HG02571 (cell line): ENCODE data around the gene ZNF500.
"Not testable (repeated sequence)": the region's sequence is repeated elsewhere in the genome, so short reads cannot be mapped to it uniquely, and the experiment has no call there.

Source experiments
- ATAC-seq: cut with Tn5 transposase; IDR thresholded peaks from one replicate; pipeline ENCODE4 v1.9.1; 2021; ENCODE audit warnings: mild to moderate bottlenecking, moderate library complexity; ENCODE audit not compliant: unreplicated experiment

ZNF500 gene

GRCh38 chr16:4796982-4797804 lies 30.2 kb upstream of the ZNF500 start:
- ATAC-seq: no peak

- no peak for ATAC-seq
Observed at GRCh38 chr16:4795828-4796572, 29.0 kb upstream of the ZNF500 start.

GRCh38 chr16:4795181-4795827 lies 28.3 kb upstream of the ZNF500 start, which contains the start of gene SMIM22:
Gene SMIM22 (plus strand): TSS chr16:4795369. CDS start chr16:4795735, 366 bp downstream.
- ATAC-seq: no peak

GRCh38 chr16:4792951-4793513 lies 26.1 kb upstream of the ZNF500 start:
- ATAC-seq: no peak

GRCh38 chr16:4790871-4791270 lies 23.9 kb upstream of the ZNF500 start:
- ATAC-seq: no peak

- no peak for ATAC-seq
Observed at GRCh38 chr16:4790261-4790660, 23.3 kb upstream of the ZNF500 start.

GRCh38 chr16:4788910-4789309 lies 21.9 kb upstream of the ZNF500 start:
- ATAC-seq: no peak

GRCh38 chr16:4788489-4788889 lies 21.5 kb upstream of the ZNF500 start:
- ATAC-seq: no peak

- ATAC-seq: no peak
Observed at GRCh38 chr16:4787627-4788482, 20.9 kb upstream of the ZNF500 start, which contains the start of gene SEPTIN12. Gene SEPTIN12 (minus strand): TSS chr16:4788345. CDS start chr16:4787645, 700 bp downstream.

GRCh38 chr16:4787068-4787467 lies 20.1 kb upstream of the ZNF500 start:
- no peak for ATAC-seq

GRCh38 chr16:4785758-4786433 lies 18.9 kb upstream of the ZNF500 start:
- no peak for ATAC-seq

GRCh38 chr16:4784444-4784987 lies 17.6 kb upstream of the ZNF500 start:
- ATAC-seq: not testable (repeated sequence)

- no peak for ATAC-seq
Observed at GRCh38 chr16:4783951-4784336, 17.0 kb upstream of the ZNF500 start.

- no peak for ATAC-seq
Observed at GRCh38 chr16:4783251-4783950, 16.4 kb upstream of the ZNF500 start.

GRCh38 chr16:4780235-4780634 lies 13.3 kb upstream of the ZNF500 start:
- no peak for ATAC-seq

GRCh38 chr16:4778050-4778392 lies 11.1 kb upstream of the ZNF500 start:
- no peak for ATAC-seq

GRCh38 chr16:4777339-4778049 lies 10.5 kb upstream of the ZNF500 start:
- ATAC-seq: no peak

- ATAC-seq: no peak
Observed at GRCh38 chr16:4776141-4776705, 9.3 kb upstream of the ZNF500 start.
